SU-DHL-6 (cell line): ENCODE results near the gene C5orf58.

Experiments
- H2AFZ ChIP-seq: fragments of 200-600 bp; sonication (generic); 2 replicates; pipeline ENCODE4 v1.6.1; 2014; ENCODE audit warnings: low read depth, mild to moderate bottlenecking, moderate library complexity, mixed read lengths, antibody characterized with exemption, low read length; ENCODE audit not compliant: severe bottlenecking
- H3F3A ChIP-seq: fragments of 200-600 bp; shearing (Covaris generic); 2 replicates; pipeline ENCODE4 v1.6.0; 2016; ENCODE audit warnings: antibody characterized with exemption, mild to moderate bottlenecking; ENCODE audit not compliant: insufficient read depth
- H3K27ac ChIP-seq: fragments of 200-600 bp; sonication (generic); 2 replicates; pipeline ENCODE4 v1.5.1; 2016; ENCODE audit warnings: low read depth, mild to moderate bottlenecking, low read length, moderate library complexity, mixed read lengths
- H3K27me3 ChIP-seq: fragments of 200-600 bp; sonication (generic), shearing (Covaris generic); 2 replicates; pipeline ENCODE4 v1.6.0; 2014; ENCODE audit warnings: mild to moderate bottlenecking, low read length
- H3K36me3 ChIP-seq: fragments of 200-600 bp; sonication (generic); 2 replicates; pipeline ENCODE4 v1.6.1; 2014; ENCODE audit warnings: mild to moderate bottlenecking, low read length, mixed read lengths
- H3K4me2 ChIP-seq: fragments of 300-600, 200-600 bp; shearing (Covaris generic), sonication (generic); 2 replicates; pipeline ENCODE4 v1.6.0; 2014; ENCODE audit warnings: low read length, low read depth, mild to moderate bottlenecking; ENCODE audit not compliant: poor library complexity, severe bottlenecking
- H3K4me3 ChIP-seq: fragments of 200-600 bp; sonication (generic); 2 replicates; pipeline ENCODE4 v1.5.1; 2014; ENCODE audit warnings: antibody characterized with exemption, low read length, mild to moderate bottlenecking, mixed read lengths; ENCODE audit not compliant: insufficient read depth, poor library complexity, severe bottlenecking
- H3K79me2 ChIP-seq: fragments of 200-600 bp; sonication (generic); 2 replicates; pipeline ENCODE4 v1.6.1; 2014; ENCODE audit warnings: mild to moderate bottlenecking, low read length, moderate library complexity; ENCODE audit not compliant: insufficient read depth
- H3K9ac ChIP-seq: fragments of 200-600 bp; sonication (generic); 2 replicates; pipeline ENCODE4 v1.7.0; 2014; ENCODE audit warnings: mild to moderate bottlenecking, low read length
- H3K9me2 ChIP-seq: fragments of 200-600 bp; sonication (generic); replicated peaks from 2 replicates; pipeline ENCODE4 v1.6.1; 2014; ENCODE audit warnings: low read length; ENCODE audit not compliant: insufficient read depth
- H3K9me3 ChIP-seq: fragments of 200-600 bp; sonication (generic); 2 replicates; pipeline ENCODE4 v1.6.1; 2014; ENCODE audit warnings: low read length, mixed read lengths; ENCODE audit not compliant: insufficient read depth
- H4K20me1 ChIP-seq: fragments of 200-600 bp; sonication (generic); 2 replicates; pipeline ENCODE4 v1.6.1; 2014; ENCODE audit warnings: low read depth, mild to moderate bottlenecking, antibody characterized with exemption, low read length, moderate library complexity, mixed read lengths
- CTCF ChIP-seq: fragments of 200-600 bp; sonication (generic); IDR thresholded peaks from one replicate; pipeline ENCODE4 v1.5.1; 2017; ENCODE audit warnings: antibody characterized with exemption, mild to moderate bottlenecking, low read length, moderate library complexity; ENCODE audit not compliant: insufficient read depth, poor library complexity, severe bottlenecking
- EZH2phosphoT487 ChIP-seq: fragments of 200-600 bp; sonication (generic), shearing (Covaris generic); conservative IDR thresholded peaks from 2 replicates; pipeline ENCODE4 v1.6.1; 2018; ENCODE audit warnings: mild to moderate bottlenecking, antibody characterized with exemption, low read length, moderate library complexity, mixed read lengths

C5orf58 gene

GRCh38 chr5:170223360-170223759, 9.4 kb upstream of the C5orf58 start:
- TF ChIP-seq EZH2phosphoT487 (no peak), CTCF (no peak)
- Histone ChIP-seq H3K27me3 (no peaks in the 10 kb centered on the region), H3K27ac (no peak overlapping the region), H3K79me2 (no peaks in the 10 kb centered on the region), H2AFZ (no peak overlapping the region), H3K9me2 (no peaks in the 10 kb centered on the region), H3F3A (no peaks in the 10 kb centered on the region), H3K9me3 (no peaks in the 10 kb centered on the region), H3K4me2 (no peak overlapping the region), H4K20me1 (no peaks in the 10 kb centered on the region), H3K36me3 (no peaks in the 10 kb centered on the region), H3K9ac (no peak overlapping the region), H3K4me3 (no peak overlapping the region)

- no peak overlapping the region for H2AFZ ChIP-seq
- H3K36me3 ChIP-seq: no peaks in the 10 kb centered on the region
- H3K9ac ChIP-seq: no peak overlapping the region
- H3K27ac ChIP-seq: no peak overlapping the region
- H3K4me2 ChIP-seq: no peak overlapping the region
- no peaks in the 10 kb centered on the region for H3F3A ChIP-seq
- H4K20me1 ChIP-seq: no peaks in the 10 kb centered on the region
- no peaks in the 10 kb centered on the region for H3K79me2 ChIP-seq
- no peak overlapping the region for H3K4me3 ChIP-seq
- TF ChIP-seq CTCF: no peak
- TF ChIP-seq EZH2phosphoT487: no peak
- H3K27me3 ChIP-seq: no peaks in the 10 kb centered on the region
- H3K9me3 ChIP-seq: no peaks in the 10 kb centered on the region
- no peaks in the 10 kb centered on the region for H3K9me2 ChIP-seq
Observed at GRCh38 chr5:170223906-170224305, 8.9 kb upstream of the C5orf58 start.

- no peaks in the 10 kb centered on the region for H4K20me1 ChIP-seq
- H3K36me3 ChIP-seq: no peaks in the 10 kb centered on the region
- no peaks in the 10 kb centered on the region for H3K79me2 ChIP-seq
- TF ChIP-seq CTCF: peak; percentile 54
- no peak for TF ChIP-seq EZH2phosphoT487
- no peak overlapping the region for H3K4me2 ChIP-seq
- H3K9ac ChIP-seq: no peak overlapping the region
- H3K27ac ChIP-seq: no peak overlapping the region
- no peak overlapping the region for H3K4me3 ChIP-seq
- H2AFZ ChIP-seq: no peak overlapping the region
- H3K9me3 ChIP-seq: no peaks in the 10 kb centered on the region
- no peaks in the 10 kb centered on the region for H3K27me3 ChIP-seq
- H3F3A ChIP-seq: no peaks in the 10 kb centered on the region
- no peaks in the 10 kb centered on the region for H3K9me2 ChIP-seq
Observed at GRCh38 chr5:170225326-170226128, 7.3 kb upstream of the C5orf58 start.
